22Rv1 (cell line): ENCODE data around the gene IMPDH1.

Experiments used
- ZFX ChIP-seq: fragments of 450-650 bp; IDR thresholded peaks from 2 replicates; pipeline ENCODE4 v1.6.1; 2017; ENCODE audit warnings: antibody characterized with exemption, borderline replicate concordance
- TF ChIP-seq, protein P1 (sequence below): fragments of 450-650 bp; IDR thresholded peaks from 2 replicates; pipeline ENCODE4 v1.5.1; 2017; ENCODE audit warnings: mild to moderate bottlenecking

DNA sequence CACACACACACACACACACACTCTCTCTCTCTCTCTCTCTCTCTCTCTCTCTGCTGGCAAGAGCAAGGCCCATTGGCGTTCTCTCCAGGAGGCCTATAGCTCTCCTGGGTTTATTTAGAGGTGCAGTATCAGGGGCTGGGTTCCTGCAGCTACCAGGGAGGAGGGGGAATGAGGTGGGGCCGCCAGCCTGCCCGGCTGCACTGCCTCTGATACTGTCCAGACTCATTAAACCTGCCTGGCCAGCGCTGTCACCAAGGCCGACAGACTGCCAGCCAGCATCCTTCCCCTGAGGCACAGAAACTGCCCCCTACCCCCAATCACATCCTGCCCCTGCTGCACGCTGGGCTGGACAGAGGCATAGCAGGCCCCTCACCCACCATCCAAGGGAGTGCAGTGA is 52.6 kb downstream of the IMPDH1 start:
- TF ChIP-seq, protein P1, sequence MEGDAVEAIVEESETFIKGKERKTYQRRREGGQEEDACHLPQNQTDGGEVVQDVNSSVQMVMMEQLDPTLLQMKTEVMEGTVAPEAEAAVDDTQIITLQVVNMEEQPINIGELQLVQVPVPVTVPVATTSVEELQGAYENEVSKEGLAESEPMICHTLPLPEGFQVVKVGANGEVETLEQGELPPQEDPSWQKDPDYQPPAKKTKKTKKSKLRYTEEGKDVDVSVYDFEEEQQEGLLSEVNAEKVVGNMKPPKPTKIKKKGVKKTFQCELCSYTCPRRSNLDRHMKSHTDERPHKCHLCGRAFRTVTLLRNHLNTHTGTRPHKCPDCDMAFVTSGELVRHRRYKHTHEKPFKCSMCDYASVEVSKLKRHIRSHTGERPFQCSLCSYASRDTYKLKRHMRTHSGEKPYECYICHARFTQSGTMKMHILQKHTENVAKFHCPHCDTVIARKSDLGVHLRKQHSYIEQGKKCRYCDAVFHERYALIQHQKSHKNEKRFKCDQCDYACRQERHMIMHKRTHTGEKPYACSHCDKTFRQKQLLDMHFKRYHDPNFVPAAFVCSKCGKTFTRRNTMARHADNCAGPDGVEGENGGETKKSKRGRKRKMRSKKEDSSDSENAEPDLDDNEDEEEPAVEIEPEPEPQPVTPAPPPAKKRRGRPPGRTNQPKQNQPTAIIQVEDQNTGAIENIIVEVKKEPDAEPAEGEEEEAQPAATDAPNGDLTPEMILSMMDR: no peak
- TF ChIP-seq ZFX: no peak
